Stimulated activated CD8-positive, alpha-beta memory T cell treated with anti-CD3 and anti-CD28 coated beads, Interleukin-12 subunit alpha, Interleukin-12 subunit beta, amount 100 ng/mL, for 24 hours (primary cell): ENCODE measurements around the gene LRP1B.
"Not testable (repeated sequence)": the region's sequence is repeated elsewhere in the genome, so short reads cannot be mapped to it uniquely, and the experiment has no call there.

Experiments
- DNase-seq: peaks from one replicate; pipeline ENCODE4 v3.0.0-alpha.2; 2020; ENCODE audit errors: extremely low read depth

LRP1B gene

DNA sequence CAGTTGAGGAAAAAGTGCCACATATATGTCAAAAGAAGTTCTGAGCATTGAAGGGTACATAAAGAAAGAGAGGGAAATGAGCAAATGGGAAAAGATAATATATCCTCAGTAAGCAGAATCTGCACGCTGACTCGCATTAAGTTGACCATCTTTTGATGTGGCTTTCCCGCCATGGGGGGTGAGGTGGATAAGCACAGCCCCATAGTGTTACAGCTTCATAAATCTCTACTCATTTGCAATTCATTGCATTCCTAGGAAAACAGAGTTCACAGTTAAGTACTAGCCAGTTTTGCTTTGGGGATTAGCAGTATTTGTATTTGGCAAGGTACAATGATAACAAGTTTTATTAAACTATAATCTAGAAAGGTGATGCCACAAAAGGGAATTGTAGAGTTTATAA lies 814.2 kb downstream of the LRP1B start:
- DNase-seq = no peak

DNA sequence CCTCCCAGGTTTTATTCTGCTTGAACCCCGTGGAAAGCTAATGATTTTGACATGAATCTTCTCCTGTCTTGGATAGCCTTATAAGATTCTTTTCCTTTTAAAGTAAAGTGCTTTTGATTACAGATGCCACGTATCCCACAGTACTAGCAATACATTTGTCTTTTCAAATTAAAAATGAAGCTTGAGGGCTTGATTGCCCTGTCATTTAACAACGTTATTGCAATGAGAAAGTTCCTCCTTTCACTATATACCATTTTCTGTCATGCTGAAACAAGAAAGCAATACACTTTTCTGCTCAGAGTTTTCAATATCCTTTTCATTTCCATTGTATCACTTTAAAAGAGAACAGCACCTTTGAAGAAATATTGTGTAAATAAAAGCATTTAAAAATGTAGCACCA lies 814.7 kb downstream of the LRP1B start:
- DNase-seq = no peak

DNA sequence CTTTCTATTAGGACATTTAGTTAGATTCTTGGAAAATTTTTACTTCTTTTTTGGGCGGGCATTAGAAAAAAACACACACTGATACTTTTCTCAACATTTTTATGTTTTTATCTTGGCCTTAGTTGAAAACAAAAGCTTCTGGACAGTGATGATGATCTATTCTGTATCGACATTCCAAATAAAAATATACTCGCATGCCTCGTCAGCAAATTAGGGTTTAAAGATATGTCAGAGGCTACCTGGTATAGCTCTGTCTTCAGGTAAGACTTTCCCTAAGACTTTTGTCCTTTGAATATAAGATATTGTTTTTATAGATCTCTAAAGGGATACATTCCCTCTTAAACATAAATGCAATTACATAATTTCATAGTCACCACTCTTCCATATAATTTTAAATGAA lies 816.8 kb downstream of the LRP1B start:
- DNase-seq = no peak

DNA sequence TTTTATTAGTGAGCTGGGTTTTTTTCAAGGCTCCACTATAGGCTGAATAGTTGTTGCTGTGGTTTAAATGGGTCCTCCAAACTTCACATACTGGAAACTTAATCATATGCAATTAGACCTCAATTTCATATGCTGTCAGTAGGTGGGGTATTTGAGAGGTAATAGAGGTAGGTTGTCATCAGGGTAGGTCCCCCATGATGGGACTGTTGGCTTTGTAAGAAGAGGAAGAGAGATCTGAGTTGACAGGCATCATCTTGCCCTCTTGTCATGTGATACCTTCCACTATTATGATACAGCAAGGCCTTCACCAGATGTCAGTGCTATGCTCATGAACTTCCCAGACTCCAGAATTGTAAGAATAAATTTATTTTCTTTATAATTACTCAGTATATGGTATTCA lies 819.4 kb downstream of the LRP1B start:
- no peak for DNase-seq

GRCh38 chr2:141306368-141306767 lies 824.4 kb downstream of the LRP1B start:
- no peak for DNase-seq

DNA sequence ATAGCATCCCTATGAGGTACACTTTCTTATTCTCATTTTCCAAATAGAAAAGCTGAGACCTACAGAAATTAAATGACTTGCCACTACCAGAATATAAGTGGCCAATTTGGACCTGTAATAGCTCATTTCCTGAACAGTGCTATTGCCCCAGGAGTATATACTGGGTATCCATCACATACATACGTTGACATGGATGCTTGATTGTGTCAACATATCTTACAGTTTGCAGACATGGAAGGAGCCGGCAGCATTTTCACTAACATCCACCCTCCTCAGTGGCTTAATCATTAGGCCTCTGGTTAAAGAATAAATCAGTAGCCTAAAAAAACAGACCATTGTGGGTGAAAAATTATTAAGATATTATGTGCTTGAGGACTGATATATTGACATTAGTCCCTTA lies 829.3 kb downstream of the LRP1B start:
- no peak for DNase-seq

DNA sequence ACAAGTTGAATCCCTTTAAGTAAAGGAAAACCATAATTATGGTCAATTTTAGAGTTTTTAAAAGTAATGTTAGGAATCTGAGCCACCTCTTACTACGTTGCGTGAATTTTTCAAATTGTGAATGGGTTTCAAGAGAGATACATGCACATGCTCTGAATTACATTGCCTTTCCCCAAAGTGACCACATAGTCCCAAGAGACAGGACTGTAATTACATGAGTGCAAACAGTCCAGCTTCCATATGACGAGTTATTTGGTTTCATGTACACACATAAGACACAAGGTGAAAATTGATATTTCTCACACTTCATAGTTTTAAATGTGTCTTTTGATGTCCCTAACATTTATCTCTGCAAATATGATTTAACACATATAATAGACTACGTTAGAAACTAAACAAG lies 850.8 kb downstream of the LRP1B start:
- DNase-seq = no peak

DNA sequence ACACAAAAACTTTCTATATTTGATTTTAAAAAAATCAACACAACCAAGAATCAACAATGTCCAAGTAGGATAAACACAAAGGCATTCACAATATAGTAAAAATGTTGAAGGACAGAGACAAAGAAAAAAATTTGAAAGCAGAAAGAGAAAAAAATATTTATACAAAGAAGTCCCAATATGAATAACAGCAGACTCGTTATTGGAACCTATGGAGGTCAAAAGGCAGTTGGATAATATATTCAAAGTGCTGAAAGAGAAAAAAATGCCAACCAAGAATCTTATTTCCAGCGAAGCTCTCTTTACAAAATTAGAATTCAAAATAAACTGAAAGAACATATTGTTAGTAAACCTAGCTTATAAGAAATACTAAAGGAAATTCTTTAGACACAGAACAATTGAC lies 859.5 kb downstream of the LRP1B start:
- DNase-seq = no peak

DNA sequence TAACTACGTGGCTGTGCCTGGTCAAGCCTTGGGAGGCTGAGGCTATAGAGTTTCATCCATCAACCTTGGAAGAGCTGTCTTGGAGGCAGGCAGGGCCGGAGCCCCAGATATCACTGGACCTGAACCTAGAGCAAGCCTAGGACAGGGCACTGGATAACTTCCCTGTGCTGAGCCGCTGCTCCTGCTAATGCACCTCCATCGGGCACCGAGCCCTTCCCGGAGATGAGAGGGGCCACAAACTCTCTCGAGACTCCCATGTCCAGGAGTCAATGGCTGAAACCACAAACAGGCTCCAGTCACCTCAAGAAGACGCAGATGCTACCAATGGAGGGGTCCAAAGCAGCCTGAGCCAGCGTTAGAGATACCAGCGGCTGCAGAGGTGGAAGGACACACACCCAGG lies 866.0 kb downstream of the LRP1B start:
- DNase-seq = no peak

- DNase-seq = no peak
Observed at GRCh38 chr2:141260911-141261310, 869.9 kb downstream of the LRP1B start.

DNA sequence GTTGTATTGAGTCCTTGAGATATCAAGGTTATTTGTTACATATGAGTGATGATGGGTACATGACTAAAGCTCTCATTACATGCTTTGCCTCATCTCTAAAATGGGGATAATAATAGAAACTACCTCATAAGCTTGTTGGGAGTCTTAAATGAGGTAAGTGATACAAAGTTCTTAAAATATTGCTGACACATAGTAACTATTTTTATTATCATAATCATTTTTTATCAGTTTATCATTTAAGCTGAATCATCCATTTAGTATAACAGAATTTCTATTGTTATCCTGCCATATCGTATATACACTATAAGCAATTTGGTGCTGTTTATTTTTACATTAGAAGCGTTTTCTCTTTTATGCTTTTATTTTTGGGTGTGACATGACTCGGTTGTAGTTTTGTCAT lies 871.1 kb downstream of the LRP1B start:
- no peak for DNase-seq

DNA sequence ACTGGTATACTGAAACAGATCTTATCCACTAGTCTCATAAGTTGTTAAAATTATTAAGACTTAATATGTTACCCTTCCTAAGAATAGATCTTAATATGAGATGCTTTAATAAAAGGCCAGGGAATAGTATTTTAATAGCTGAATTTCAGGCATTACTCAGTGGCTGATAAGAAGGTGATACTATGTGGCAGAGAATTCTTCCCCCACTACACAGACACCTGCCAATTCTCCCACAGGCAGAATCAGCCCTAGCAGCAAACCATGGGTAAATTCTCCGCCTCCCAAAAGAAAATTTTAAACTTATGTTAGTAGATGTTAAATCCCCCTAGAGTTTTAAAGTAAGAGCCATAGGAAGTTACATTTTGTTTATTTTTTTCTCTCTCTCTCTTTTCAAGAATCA lies 888.8 kb downstream of the LRP1B start:
- DNase-seq = no peak

DNA sequence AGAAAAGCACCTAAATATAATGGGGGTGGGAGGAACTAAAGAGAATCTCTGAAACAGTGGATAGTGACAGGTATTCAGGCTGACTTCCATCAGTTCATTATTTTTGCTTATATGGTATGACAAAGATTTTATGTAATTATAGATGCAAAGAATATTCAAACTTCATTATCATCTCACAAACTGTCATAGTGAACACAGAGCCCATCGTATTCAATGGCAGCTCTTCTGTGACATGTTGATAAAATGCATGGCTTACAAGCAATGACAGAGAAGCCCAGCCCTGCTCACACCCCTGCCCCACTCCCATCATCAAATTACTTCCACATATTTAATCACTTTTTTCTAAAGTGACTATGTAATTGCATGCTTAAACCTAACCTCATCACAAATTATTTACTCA lies 904.3 kb downstream of the LRP1B start:
- no peak for DNase-seq

GRCh38 chr2:141207036-141207385 lies 923.8 kb downstream of the LRP1B start:
- DNase-seq = no peak

DNA sequence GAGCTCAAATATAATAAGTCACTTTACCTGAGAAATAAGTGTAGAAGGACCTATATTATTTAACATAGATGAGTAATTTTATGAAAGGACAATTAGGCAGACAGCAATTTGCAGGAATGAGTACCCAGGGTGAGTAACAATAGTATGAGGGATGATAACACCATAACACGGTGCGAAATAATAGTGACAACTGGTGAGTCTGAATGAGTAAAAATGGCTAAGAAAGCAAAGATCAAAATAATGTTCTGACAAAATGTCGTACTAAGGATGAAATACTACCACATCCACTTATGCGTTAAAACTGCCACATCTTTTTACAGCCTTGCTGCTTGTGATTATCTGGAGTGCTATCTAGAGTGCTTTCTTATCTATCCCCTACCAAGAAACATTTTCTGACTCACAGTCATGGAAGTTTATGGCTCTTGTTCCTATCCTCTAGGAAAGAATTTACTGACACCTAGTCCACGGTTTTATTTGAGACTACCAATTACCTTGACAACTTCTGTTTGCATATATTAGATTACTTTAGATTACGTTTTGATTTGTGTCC lies 929.7 kb downstream of the LRP1B start:
- DNase-seq = no peak

- no peak for DNase-seq
Observed at GRCh38 chr2:141200191-141200590, 930.6 kb downstream of the LRP1B start.

DNA sequence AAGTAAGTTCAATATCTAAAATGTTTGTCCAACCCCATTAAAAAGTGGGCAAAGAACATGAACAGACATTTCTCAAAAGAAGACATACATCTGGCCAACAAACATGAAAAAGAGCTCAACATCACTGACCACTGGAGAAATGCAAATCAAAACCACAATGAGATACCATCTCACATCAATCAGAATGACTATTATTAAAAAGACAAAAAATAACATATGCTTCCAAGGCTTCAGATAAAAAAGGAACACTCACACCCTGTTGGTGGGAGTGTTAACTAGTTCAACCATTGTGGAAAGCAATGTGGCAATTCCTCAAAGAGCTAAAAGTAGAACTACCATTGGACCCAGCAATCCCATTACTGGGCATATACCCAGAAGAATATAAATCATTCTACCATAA lies 931.1 kb downstream of the LRP1B start:
- no peak for DNase-seq

DNA sequence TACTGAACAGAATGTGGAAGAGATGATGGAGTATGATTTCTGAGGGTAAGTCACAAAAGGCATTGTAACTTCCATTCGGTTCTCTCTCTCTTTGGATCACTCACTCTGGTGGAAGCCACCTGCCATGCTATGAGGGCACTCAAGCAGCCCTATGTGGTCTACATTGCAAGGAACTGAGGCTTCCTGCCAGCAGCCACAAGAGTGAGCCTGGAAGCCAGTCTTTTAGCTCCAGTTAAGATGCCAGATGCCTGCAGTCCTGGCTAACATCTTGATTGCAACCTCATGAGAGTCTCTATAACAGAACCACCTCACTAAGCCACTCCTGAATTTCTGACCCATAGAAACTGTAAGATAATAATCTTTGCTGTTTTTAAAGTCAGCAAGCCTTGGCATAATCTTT lies 935.7 kb downstream of the LRP1B start:
- no peak for DNase-seq

- no peak for DNase-seq
Observed at GRCh38 chr2:141187075-141187439, 943.8 kb downstream of the LRP1B start.

DNA sequence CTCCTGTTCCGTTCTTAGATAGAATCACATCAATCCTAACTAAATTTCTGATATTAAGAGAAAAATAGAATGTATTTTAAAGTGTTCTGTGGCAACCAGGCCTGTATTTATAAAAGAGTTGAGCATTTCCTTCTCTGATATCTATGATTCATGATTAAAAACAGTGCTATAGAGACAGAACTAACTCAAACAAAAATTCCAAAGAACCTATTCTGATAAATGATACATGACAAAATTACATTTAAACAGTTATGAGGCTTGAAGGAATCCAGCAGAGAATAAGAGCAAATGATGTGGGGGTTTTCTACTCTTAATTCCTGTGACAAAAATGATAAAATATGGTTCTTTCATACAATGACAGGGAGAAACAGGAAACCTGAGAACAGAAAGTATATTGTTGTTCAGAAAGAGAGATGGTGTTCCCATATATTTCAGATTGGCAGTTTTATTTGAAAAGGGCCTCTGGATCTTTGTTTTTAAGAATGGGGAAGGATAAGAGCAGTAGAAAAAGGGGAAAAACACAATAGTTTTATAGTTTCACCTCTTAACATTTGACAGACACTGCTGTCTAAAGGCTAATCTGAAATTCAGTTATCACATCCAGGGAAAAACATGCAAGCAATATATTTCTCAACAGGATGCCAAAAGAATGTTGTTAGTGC lies 944.3 kb downstream of the LRP1B start:
- DNase-seq = no peak

- DNase-seq = no peak
Observed at GRCh38 chr2:141182246-141182645, 948.6 kb downstream of the LRP1B start.

DNA sequence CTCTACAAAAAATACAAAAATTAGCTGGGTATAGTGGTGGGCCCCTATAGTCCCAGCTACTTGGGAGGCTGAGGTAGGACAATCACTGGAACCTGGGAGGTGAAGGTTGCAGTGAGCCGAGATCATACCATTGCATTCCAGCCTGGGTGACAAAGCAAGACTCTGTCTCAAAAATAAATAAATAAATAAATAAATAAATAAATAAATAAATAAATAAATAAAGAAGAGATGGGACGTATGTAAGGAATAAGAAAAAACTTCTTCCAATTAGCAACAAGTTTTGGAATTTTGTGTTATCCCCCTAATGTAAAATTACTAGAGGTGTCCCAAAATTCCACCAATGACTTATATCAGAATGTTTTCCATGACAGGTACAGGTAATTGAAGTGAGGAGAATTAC lies 961.7 kb downstream of the LRP1B start:
- not testable (repeated sequence) for DNase-seq

- DNase-seq = no peak
Observed at GRCh38 chr2:141162314-141162713, 968.5 kb downstream of the LRP1B start.

DNA sequence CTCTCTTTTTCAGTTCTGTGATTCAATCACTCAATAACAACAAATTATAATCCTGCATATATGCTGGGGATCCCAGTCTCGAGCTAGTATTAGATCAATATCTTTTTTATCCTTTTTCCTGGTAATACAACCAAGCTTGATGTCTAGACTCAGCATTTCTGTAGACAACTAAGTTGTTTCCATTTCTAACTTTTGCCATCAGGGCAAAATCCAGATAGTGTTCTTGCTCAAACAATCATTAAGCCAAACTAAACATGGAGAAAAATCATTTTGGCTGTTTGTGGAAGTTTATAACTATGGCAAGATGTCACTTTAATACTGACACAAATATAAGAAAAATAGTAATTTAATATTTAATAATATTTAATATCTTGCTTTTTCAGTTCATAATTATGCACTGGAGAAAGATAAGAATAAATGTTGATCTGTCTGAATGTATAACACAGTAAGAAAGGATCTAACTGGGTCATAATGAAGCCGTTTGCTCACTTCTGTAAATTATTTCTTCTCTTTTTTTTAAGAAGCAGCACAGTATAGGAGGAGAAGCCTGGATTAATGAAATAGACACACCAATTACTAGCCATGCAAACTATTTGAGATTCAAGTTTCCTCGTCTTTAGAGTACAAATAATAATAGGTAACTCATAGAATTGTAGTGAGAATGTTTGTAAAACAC lies 979.1 kb downstream of the LRP1B start:
- no peak for DNase-seq
